ENCODE results near the gene SGCD. TPM values are rescaled to one million over a fixed set of nuclear protein-coding genes. Genes with fewer than 3 reads are reported as not detected.

SGCD gene
- polyA plus RNA-seq, 3 donors = 5.1 to 5.7 (median 5.6) TPM

- no peak for DNase-seq (ENCODE audit: low read depth in 3 of 3, low spot score in 2 of 3)
Measured at GRCh38 chr5:156498226-156498980, 171.4 kb downstream of the SGCD start.

DNA sequence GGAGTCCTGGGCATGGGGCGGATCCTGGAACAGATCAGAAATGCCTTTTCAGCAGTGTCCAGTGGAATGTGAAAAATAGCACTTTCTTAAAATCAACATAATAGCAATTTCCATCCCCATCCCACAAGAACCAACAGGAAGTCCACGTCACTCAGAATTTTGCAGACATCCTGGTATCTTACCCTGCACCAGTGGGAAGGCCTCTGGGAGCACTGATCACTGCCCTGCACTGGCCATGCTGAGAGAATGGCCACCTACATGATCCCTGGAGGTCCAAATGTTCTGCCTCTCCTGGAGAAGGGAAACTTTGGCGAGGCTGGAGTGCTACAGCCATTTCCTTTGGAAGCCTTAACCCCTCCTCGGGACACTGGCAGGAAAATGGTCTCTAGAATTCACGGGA is 173.8 kb downstream of the SGCD start:
- no peak for DNase-seq (ENCODE audit: low read depth in 3 of 3, low spot score in 2 of 3)

DNA sequence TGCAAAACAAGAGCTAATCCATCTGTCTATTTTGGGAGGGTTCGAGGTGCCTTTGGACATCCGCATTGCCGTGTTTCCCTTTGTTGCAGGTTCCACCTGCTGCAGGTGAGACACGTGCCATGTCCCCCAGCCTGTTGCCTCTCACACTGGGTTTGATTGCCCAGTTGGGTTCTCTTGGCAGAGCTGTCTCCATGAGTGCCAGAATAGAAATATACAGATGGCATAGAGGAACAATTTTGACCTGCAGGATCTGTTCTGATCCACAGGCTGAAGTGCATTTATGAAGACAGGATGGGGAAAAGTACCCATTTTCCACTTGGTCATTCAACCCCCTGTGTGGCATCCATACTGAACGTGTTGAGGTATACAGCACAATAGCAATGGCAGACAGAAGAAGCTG is 178.1 kb downstream of the SGCD start:
- DNase-seq (ENCODE audit: low read depth in 3 of 3, low spot score in 2 of 3) = no peak

- no peak for DNase-seq (ENCODE audit: low read depth in 3 of 3, low spot score in 2 of 3)
Measured at GRCh38 chr5:156513123-156513815, 186.3 kb downstream of the SGCD start.

- no peak for DNase-seq (ENCODE audit: low read depth in 3 of 3, low spot score in 2 of 3)
Measured at GRCh38 chr5:156515121-156515520, 188.2 kb downstream of the SGCD start.

GRCh38 chr5:156515803-156516360 is 188.9 kb downstream of the SGCD start:
- no peak for DNase-seq (ENCODE audit: low read depth in 3 of 3, low spot score in 2 of 3)

DNA sequence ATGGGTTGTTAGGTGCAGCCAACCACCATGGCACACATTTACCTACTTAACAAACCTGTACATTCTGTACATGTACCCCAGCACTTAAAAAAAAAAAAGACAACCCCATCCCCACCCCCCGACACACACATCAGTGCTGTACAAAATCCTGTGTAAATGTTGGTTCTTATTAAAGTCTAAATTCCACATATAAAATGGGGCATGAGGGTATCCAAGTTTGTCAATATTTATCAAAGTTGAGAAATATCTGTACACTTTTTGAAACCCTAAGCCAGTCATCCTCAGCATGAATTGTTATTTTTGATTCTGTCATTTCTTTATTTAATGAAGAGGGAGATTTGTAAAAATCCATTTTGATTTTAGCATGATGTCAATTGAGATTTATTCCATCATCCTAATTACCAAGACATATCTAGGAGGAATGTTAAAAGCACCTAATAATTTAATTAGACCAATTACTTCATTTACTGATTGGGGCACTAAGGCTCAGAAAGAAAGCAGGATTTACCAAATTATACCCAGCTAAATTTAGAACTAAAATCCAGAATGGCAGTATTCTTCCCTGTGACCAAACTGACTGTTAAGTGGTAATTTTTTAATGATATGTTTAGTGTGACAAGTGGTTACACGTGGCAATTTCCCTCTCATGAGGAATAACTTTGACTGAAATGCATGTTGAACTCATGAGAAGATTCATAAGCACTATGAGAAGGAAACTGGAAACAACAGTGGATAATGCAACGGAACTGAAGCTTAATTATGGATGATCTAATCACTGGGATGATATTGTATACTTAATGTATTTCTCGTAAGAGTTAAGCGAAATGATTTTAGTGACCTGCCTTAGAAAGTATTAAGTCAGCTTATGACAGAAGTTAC is 195.9 kb downstream of the SGCD start:
- DNase-seq (ENCODE audit: low read depth in 3 of 3, low spot score in 2 of 3) = no peak

- no peak for DNase-seq (ENCODE audit: low read depth in 3 of 3, low spot score in 2 of 3)
Measured at GRCh38 chr5:156523607-156524006, 196.6 kb downstream of the SGCD start.

DNA sequence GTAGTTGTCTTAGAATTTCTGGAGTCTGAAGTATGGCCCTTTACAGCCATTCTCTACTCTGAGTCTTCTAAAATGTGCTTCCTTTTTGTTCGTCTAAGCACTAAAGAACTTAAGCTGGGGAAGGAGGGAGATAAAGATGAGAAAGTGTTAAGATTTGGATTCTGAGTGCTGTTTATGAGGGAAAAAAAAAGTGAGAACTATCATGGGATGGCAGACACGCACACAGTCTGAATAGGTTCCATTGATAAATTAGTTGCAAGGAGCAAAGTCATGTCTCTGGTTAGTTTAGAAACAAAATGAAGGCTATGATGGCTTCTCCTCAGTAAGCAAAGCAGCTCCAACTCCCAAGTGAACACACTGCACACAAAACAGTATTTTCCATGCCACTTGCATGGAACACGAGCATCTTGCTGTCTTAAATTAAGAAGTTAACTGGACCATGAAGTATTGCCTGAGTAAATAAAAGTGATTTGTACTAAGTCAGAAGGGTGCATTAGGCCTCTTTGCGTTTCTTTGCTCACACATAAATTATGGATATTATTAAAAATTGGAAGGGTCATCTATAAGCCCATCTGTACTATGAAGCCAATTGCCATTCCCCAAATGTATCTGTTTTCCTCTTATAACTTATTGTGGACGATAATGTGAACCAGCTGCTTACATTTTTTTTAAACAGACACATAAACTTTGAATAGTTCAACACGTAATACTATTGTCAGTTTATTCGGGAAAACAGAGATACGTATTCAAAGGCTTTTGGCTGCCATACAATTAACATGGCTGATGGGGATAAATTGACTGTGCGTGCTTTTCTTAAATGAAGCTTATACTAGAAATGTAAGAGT is 199.3 kb downstream of the SGCD start:
- DNase-seq (ENCODE audit: low read depth in 3 of 3, low spot score in 2 of 3) = peak in 1 of 3 donors; percentile 38

DNA sequence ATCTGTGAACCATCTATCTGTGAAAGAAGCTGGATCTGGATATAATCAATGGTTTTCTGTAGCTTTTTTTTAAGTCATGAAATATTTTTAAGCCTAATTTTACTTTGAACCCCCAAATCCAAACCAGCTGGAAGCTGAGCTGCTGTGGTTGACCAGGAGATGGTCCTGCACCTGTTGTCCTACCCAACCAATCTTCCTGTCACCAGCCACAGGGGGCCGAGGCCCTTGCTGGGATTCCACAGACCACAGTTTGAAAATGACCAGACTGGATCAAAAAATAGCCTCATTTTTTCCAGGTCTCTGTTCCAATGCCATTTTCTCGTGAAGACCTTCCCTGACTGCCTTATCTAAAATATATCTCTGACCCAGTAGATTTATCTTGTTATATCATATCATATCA is 200.6 kb downstream of the SGCD start:
- DNase-seq (ENCODE audit: low read depth in 3 of 3, low spot score in 2 of 3) = no peak

DNA sequence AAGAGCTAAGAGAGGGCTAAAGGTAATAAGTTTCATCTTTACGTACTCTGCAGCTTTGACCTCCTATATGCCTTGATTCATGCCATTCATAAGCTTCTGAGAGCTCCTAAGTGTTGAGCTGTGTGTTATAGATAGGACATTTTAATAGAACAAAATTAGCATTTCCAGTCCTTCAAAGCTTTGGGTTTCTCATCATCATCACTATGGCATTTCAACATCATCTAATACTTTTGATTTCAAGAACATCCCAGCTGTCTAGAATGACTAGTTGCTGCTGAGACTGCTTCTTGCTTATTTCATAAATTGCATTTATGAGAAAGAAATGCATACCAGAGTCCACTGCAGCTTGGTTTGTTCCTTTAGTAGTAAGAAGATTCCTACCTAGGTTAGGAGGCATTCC is 201.7 kb downstream of the SGCD start:
- no peak for DNase-seq (ENCODE audit: low read depth in 3 of 3, low spot score in 2 of 3)

DNA sequence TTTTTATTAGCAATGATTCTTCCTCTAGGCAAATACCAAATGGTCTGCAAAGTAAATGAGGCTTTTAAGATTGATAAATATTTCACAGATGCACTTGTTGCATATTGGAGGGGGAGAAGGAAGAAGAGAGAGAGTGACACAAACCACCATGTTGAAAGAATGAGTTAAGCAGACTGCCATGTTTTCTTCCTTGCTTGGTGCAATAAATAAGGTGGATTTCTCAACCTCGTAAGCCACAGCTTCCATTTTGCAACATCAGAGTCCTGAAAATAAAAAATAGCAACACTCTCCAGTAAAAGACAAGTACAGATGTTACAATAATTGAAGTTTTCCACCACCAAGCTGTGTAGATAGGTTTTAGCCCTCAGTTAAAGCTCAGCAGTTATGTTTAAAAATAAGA is 202.9 kb downstream of the SGCD start:
- no peak for DNase-seq (ENCODE audit: low read depth in 3 of 3, low spot score in 2 of 3)

DNA sequence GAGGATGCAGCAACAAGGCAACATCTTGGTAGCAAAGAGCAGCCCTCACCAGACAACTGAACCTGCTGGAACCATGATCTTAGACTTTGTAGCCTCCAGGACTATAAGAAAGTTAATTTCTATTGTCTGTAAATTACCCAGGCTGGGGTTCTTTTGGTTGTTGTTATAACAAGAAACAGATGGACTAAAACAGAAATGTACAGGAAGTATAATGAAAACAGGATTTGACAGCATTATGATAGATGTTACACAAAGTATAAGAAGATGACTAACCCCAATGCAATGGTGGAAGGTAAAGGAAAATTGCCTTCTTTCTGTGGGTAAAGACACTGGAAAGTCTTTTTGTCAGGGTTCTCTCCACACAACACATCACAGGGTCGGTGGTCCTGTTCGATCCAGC is 204.2 kb downstream of the SGCD start:
- DNase-seq (ENCODE audit: low read depth in 3 of 3, low spot score in 2 of 3) = no peak

DNA sequence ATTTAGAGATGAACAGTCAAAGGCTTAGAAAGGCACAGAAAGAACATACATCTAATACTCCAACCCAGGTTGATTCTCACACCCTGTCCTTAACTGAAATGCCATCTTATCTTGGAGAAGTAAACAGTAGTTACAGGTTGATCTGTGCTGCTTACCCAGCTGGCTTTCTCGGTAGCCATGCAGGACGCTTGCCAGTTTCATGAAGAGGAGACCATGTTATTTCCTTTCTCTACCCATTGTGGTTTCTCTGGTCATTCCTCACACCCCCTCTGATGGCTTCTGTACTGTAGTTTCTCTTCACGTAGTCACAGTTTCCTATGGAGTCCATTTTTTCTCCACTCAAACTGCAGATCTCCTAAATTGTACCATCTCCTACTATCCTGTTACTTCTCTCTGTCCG is 206.0 kb downstream of the SGCD start:
- DNase-seq (ENCODE audit: low read depth in 3 of 3, low spot score in 2 of 3) = no peak

DNA sequence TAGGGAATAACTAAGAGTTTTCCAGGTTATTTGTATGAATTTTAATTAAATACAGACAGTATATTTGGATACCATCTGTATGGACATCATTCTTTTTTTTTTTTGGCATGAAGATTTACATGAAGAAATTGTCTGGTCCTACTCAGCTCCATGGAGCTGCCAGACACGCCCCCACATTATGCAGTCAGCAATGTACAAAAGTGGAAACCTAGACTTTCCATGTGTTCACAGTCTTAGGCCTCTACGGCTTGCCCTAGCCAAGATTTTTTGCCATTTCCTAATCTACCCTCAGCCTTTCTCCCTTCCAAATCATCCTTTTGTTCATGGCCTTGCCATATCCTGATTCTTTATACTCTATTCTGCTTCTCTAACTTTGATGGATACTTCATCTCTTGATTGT is 207.1 kb downstream of the SGCD start:
- DNase-seq (ENCODE audit: low read depth in 3 of 3, low spot score in 2 of 3) = no peak

DNA sequence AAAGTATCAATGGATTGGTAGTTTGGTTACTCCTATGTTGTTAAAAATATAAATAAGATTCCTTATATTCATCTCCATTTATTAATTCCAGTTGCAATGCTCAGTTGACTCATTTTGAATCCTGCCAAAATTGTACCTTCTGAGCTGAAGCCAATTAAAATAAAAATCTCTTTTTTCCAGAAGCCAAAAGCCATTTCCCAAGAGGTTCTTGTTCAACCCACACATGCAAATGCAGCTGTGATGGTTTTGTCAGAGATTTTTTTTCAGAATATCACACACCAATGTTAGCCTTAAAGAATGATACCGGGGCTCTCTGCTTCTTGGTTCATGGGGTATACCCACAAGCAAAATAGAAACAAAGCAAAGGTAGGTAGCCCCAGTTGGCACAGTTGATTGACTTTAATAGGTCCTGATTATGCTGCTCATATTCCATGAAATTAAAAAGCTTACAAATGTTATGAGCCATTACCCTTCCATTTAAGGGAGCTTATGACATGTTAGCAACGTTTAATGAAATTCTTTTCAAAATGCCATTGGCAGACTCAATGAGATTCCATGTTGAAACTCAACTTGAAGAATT is 208.0 kb downstream of the SGCD start:
- DNase-seq (ENCODE audit: low read depth in 3 of 3, low spot score in 2 of 3) = no peak

DNA sequence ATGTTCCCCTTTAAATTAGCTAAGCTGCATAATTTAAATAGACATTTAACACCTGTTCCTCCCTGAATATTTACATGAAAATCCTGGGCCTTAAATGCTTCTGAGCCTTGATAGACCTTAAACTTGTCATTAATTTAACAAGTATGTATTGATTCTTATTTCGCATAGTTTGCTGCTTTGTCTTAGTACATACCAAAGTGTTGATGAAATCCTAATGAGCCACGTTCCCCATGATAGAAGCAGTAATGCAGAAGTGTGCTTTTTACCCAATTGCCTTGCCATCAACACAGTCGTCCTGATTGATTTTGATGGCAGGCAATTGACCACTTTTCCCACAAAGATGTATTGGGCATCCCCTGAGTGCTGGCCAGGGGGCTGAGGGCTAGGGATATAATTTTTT is 213.5 kb downstream of the SGCD start:
- DNase-seq (ENCODE audit: low read depth in 3 of 3, low spot score in 2 of 3) = no peak

DNA sequence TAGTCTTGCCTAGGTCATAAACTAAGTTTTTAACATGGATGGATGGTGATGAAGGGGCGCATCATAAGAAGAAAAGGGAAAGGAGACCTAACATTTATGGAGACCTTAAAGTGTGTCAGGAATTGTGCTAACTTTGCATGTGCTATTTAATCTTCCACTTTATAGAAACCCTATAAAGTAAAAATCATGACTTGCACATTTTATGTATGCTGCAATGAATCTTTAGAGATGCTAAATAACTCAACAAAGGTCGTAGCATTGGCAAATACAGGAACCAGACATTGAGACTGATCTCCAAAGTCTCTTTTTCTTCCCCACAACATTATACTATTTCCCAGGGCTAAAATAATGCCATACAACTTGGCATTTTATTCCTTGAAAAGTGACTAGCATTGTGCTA is 214.6 kb downstream of the SGCD start:
- DNase-seq (ENCODE audit: low read depth in 3 of 3, low spot score in 2 of 3) = no peak

- DNase-seq (ENCODE audit: low read depth in 3 of 3, low spot score in 2 of 3) = no peak
Measured at GRCh38 chr5:156543348-156544145, 216.6 kb downstream of the SGCD start.
